NCI-H1436 treated with DMSO at 0.1 percent for 48 hours (cell line): ENCODE measurements around the gene OPALIN.

Source experiments
- DNase-seq: peaks from one replicate; lab custom pipeline; 2025; lab: John Stamatoyannopoulos, UW

The OPALIN gene, protein sequence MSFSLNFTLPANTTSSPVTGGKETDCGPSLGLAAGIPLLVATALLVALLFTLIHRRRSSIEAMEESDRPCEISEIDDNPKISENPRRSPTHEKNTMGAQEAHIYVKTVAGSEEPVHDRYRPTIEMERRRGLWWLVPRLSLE

DNA sequence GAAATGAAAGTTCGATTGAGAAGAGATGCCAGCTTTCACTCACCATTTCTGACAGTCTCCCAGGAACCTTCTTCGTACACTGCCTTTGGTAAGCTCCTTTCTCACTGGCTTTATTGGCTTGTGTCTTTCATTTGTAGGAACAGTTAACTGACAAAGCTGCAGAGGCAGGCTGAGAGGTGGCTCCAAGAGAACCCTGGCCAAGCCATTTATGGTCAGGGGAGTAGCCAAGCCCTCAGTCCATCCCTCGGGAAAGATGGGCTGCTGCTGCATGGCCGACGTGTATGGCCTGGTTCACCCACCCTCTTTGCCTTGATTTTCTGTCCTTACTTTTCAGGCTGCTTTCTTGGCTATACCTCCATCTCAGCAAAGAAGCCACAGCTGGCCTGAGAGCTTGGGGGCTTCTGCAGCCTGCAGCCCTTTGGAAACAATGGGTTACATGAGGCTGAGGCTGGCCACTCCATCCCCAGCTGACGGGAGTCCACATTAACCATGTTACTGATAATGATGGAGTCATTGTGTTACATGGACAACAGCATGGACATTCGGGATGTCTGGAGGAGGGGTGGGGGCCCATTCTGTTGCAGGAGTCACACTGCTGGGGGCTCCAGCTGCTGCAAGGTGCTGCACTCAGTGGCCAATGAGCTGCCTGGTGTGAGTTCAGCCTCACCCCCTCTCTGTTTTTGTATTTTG is at the start of gene OPALIN:
OPALIN (minus strand) TSS at position 152 of the 690 bp plus-strand sequence; CDS start at position 46, 106 bp downstream.
- no peak for DNase-seq

DNA sequence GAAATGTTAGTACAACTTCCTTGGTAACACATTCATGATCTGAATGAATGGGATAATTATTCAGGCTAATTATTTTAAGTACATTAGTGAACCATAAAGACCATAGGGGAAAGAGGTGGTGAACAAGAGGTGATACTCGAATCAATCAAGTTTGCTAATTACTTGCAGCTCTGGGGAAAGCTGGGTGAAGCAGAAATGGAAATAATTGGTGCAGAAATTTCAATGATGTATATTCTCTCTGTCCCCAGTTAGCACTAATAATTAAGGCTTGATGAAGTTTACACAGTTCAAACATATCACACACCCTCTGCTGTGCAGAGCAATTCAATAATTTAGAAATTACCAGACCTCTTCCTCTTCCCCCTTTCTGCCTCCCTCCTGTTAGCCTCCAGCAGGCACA is 49.4 kb upstream of the OPALIN start:
- DNase-seq, result no peak

DNA sequence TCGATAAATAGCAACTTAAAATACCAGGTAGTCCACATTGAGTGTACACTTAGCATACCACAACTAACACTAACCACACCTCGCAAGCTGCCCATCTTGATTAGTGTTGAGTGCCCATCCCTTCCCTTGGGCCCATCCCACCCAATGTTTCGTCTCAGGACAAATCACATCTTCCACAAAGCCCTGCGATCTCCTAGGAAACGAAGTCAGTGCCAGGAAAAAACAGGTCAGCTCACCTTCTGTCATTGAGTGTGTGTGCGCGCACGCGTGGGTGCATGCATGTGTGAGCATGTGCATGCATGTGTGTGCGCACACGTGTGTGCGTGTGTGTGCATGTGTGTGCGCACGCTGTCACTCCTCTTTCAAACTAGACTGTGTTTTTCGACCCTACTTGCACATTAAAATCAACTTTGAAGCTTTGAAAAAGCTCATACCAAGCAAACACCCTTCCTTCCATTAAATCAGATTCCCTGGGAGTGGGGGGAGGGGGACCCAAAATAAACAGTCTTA is 48.8 kb upstream of the OPALIN start:
- DNase-seq, result no peak

DNA sequence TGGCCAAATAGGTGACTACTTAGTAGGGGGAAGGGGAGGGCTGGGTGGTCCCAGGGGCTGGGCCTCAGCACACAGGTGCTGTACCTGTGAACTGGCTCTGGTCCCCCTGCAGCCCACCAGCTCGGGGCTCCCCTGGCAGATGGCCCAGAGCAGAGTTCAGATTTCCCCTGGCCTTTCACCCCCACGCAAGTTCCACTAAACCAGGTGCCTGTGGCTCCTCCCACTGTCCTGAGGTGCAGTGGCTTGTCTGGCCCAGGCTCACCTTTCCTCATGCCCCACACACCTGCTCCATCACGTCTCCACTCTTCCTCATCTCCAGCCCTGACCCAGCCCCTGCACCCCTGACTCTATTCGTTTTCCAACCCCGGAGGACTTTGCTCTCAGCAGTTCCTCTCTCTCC is 47.3 kb upstream of the OPALIN start:
- no peak for DNase-seq

DNA sequence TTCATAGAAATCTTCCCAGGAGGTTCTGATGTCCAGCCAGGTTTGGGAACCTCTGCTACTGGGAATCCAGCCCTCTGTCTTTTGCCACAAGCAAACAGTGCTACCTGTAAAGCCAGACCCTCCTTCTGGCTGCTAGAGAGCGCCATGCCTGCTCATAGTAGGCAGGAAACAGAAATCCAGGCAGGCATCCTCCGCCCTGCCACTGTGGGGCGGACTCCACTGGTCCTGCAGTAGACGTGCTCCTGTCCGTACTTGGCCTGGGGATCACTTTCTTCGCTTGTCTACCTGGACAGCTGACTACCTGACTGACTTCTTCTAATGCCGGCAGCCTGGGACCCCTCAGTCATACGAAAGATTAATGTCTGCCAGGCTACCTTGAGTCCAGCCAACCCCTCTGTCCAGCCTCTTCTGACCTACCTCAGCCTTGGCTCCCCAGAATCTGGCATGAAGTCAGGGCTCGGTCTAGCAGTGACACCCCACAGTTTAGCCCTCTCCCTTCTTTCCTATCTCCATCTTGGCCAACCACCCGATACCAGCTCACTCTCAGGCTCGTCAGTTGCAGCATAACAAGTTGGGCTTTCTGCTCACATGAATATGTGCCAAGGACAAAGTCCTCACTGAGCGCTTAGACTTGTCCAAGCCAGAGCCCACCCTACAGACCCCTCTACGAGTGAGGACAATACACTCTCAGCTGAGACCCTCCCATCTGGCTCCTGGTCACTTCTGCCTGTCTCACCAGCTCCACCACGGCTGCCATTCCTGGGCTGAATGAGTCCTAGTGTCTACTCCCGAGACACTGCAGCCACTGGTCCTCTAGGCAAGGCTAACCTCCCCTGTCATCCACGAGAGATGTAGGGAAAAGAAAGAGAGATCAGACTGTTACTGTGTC is 43.9 kb upstream of the OPALIN start:
- DNase-seq, result no peak

DNA sequence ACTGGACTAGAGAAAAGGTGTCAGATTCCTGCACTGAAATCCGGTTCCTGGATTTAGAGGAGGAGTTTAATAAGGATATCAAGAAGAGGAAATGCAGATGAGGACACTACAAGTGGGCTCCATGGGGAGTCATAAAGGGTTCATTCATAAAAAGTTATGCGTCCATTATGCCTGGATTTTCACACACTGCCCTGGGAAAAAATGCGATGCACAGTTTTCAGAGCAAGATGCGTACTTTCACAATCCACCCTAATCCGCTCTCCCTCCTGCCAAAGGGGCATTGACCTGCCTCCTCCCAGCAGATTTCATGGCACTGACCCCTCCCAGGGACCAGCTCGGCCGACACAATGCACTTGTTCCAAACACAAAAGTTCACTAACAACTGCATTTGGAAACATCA is 42.2 kb upstream of the OPALIN start:
- DNase-seq, result no peak

DNA sequence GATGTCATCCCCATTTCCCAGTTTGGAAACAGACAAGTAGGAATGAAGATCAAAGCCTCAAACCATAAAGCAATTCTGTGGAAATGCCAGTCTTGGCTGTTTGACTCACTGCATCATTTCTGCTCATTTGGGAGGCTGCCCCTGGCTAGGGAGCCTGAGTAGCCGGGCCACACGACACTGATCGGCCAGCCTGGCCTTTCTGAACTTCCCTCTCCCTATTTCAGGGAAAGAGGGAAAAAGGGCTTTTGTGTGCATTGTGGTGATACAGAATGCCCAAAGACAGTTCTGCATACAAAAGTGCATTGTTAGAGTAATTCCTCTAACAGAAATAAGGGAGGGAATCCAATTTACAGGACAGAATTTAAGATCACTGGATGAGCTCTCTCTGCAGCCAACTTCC is 41.7 kb upstream of the OPALIN start:
- DNase-seq, result no peak

DNA sequence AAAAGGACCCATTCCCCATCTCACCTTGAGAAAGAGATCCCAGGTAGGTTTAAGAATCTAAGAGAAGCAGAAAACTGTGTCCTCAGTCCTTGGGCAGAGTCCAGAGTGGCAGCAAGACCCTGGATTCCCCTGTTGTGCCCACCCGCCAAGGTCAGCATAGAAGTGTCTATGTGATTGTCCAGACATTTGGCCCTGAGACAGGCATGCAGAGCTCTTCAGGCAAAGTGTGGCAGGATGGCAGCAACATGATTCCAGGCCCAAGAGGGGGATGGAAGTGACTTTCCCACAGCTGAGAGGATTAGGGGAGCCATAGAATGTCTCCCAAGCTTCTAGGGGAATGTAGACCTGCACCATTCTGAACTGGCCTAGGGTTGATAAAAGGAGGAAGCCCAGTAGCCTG is 39.1 kb upstream of the OPALIN start:
- DNase-seq, result no peak

DNA sequence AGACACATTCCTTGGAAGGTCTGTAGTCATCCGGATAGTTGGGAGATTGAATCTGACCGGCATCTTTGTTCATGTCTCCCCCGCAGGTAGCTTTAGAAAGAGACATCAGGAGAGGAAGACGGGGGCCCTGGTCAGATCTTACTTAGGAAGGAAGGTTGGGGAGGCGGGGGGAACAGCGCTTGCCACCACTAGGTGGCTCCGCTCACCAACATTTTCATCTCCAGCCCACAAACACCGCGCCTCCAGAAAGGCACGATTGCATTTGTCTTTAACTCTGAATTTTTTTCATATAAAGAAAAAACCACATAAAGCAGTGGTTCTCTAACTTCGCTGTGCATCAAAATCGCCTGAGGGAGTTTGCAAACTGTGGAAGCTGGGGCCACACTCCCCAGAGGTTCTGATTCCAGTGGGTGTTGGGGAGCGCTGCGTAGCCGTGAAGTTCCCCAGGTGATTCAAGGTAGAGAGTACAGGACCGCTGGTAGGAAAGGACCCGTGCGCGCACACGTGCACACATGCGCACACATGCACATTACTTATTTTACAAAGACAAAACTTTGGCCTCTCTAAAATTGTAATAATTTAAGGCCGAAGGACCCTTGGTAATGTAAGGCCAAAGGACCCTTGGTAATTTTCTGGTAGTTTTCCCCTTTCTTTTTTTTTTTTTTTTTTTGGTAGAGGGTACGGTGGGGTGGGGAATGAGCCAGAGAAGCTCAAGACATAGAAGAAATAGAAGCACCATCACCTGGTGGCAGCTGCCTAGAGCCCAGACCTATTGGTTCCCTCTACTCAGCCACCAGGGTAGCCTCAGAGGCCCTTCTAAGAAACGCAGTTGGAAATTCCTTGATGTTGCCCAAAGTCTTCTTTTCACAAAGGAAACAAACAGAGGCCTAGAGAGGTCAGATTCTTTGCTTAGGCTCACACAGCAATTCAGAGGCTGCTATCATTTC is 37.4 kb upstream of the OPALIN start:
- no peak for DNase-seq

DNA sequence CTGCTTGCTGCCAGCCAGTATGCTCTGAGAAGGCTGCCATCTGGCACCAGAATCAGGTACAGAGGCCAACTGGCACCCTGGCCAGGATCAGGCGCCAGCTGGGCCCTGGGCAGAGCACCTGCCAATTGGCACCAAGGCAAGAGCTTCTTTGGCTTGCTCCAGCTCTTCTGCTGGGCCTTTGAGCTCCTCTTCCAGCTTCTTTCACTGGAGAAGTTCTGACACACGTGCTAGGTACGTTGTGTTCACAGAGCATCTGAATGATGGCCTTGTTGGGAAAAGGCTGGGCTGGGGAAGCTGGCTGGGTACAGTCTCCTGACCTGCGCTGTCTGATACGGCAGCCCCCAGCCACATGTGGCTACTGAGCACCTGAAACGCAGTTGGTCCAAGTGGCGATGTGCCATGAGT is 31.7 kb upstream of the OPALIN start:
- no peak for DNase-seq

DNA sequence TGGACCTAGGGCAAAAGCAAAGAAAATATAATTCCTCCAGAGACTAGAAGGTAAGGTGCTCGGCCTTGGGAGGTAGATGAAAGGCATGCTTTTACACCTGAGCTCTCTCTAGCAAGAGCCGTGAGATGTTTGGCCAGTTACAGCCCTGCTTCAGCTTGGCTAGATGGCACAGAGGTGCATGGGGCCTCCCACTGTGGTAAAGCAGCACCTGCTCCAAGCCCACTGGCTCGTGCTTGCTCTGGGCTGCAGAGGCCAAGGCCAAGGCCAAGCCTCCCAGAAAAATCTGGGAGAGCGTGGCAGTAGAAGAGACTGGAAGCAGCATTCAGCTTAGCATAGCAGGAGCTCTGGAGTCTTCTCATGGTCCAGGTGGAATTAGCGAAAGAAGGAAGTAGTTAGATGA is 31.0 kb upstream of the OPALIN start:
- DNase-seq, result no peak

DNA sequence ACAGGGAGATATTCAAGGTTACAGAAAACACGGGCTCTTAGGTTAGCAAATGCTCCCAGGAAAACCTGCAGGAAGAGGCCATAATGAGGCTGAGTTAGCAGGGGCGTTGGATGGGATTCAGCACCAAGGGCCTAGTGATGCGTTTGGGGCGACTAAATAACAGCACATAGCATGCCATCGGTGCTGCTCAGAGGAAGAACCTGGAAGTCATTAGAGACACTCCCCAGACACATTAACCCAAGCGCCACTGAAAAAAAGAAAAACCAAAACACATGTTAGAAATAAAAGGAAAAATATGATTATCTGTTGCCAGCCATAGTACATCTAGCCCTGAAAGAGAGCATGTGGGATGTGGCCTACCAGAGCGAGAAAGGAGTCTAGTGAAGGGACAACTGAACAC is 28.8 kb upstream of the OPALIN start:
- no peak for DNase-seq

DNA sequence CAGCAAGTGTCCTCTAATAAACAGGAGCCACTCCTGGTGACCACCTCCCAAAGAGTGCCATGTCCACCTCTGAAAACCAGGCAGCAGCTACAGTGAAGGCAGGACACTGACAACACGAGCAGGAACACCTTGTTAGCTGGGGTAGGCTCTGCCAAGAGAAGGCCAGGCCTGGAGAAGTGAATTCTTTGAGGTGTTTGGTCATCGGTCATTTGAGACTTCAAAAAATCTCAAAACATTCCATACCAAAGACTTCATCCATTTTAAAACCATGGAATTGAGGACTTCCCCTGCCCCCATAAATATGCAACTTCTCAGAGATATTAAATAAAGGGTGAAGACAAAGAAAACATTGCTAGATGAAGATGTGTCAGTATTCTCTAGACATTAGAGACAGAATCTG is 28.4 kb upstream of the OPALIN start:
- DNase-seq, result no peak

DNA sequence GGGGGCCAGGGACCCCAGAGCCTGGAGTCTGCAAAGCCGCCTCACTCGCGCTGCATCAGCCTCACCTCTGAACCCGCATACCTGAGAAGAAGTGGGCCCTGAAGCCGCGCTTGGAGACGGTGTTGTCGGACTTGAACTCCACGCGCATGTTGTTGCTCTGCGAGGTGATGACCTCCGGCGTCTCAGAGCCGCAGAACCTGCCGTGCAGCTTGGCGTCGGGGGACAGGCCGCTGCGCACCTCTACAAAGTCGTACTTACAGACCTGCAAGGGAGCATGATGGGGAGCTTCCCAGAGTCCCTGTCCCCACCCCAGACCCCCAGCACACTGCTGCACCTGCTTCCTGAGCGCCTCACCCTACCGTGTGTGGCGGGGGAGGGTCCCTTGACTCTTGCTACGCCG is 25.7 kb upstream of the OPALIN start:
- DNase-seq, result no peak

DNA sequence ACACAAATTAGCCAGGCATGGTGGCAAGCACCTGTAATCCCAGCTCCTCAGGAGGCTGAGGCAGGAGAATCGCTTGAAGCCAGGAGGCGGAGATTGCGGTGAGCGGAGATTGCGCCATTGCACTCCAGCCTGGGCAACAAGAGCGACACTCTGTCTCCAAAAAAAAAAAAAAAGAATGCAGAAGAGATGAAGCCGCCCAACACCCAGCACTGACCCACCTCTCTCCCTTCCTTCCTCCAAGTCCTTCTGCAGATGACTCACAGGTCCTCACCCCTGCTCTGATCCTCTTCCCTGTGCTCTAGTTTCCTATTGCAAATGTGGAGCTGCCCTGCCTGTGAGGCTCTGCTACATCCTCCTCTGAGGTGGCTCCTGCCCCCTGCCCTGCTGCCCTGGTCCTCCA is 22.0 kb upstream of the OPALIN start:
- no peak for DNase-seq

DNA sequence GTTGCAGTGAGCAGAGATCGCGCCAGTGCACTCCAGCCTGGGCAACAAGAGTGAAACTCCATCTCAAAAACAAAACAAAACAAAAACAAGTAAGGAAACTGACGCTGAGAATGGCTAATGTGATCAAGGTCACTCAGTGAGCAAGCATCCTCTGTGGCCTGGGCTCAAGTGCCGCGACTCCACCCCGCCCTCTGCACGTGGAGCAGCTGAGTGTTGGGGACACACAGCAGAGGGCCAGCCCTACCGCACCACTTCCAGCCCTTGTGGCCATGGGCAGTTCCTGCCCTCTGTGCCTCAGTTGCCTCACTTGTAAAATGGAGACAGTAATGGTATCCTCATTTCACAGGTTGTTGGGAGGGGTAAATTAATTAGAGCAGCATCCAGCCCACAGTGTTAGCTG is 21.0 kb upstream of the OPALIN start:
- DNase-seq, result no peak

DNA sequence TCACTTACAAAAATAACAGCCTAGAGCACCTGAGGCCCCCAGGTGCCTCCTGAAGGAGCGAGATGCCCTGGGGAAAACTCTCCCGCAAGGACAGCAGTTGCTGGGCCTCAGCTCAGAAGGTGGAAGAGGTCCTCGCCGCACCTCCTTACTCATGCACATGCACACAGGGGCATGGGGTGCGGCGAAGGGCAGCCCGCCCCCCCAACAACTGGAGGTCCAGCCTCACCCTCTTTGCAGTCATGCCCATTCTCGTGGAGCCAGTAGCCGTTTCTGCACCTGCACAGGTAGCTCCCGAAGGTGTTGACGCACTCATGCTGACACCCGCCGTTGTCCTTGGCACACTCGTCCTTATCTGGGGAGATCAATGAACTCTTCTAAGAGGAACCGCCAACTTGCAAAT is 19.9 kb upstream of the OPALIN start:
- no peak for DNase-seq

DNA sequence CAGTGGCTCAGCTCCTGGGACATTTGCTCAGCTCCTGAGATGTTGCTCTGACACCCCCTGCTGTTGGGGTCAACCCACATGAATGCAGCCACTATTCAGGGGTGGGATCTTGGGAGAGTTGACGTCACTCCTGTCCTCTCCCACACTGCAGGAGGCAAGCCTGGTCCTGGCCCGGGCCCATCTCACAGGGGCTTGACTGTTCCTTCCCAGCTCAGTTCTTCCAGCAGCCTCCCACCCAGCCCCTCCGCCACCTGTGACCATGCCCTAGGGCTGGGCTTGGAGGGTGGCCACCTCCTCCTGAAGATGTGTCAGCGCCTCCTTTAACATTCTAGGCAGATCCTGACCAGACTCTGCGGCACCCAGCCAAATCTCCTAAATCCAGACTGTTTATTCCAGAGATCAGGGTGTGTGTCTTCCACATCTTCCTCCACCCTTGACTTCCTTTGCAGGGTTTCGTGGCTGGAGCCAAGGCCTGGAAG is 19.1 kb upstream of the OPALIN start:
- no peak for DNase-seq

DNA sequence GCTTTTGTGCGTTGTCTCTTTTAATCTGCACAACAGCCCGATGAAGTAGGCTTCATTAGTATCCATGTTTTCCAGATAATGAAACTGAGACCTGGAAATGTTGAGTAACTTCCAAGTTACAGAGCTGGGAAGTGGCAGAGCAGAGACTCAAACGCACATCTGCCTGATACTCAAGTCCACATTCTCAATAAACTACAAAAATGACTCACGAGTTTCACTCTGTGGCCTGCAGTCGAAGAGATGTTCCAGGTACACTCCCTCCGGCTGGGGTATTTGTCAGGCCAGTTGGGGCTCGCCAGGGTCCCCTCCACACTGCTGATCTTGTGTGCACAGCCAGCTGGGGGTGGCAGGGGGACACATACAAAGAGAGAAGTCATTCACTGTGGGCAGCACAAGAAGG is 17.7 kb upstream of the OPALIN start:
- no peak for DNase-seq

DNA sequence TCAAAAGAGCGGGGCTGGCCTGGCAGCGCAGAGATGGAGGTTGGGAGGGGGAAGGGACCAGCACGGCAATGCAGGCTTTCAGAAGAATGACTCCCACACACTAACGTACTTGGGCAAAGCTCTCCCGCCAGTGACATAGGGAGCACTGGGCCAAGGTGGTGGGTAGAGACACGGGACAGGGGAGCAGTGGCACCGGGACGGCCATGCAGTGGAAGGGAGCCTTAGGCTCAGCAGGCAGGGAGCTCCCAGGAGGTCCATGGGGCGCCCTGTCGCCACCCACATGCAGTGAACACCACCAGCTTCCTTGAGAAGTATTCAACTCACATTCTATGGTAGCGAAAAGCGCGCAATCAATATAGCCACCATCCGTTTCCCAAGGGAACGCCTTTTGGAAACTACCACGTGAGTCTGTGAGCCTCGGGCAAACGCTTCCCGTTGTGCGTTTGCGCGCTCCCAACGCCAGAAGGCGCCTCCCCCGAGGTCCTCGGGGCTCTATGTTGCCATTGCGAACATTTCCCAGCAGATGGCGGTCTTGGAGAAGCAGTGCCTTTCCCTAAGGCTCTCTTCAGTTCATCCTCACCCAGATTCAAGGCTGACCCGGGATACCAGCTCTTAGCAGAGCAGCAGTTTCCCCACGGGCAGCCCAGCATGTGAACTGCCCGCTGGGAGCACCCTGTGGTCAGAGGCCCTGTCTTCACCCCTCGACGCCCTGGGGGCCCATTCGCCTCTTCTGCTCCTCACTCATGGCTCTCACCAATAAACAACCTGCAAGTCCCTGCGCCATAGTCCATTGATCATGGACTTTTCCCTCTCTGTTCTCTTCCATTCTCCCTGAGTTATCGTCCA is 16.4 kb upstream of the OPALIN start:
- peak; percentile 49 for DNase-seq

DNA sequence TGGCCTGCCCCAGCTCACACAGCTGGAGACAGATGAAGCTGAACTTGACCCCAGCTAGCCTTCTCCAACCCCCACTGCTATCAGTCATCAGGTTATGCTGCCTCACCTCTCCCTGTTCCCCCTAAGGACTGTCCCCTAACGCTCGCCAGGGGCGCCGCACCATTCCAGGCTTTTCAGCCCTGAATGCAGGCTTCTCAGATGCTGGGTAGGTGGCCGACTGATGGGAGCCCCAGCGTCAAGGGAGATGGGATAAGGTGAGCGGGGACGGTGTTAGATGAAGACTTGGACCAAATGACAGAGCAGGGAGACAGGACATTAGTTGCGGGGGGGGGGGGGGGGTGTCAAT is 15.8 kb upstream of the OPALIN start:
- DNase-seq, result no peak
